Measurements from ENCODE around the gene BDH2.

DNA sequence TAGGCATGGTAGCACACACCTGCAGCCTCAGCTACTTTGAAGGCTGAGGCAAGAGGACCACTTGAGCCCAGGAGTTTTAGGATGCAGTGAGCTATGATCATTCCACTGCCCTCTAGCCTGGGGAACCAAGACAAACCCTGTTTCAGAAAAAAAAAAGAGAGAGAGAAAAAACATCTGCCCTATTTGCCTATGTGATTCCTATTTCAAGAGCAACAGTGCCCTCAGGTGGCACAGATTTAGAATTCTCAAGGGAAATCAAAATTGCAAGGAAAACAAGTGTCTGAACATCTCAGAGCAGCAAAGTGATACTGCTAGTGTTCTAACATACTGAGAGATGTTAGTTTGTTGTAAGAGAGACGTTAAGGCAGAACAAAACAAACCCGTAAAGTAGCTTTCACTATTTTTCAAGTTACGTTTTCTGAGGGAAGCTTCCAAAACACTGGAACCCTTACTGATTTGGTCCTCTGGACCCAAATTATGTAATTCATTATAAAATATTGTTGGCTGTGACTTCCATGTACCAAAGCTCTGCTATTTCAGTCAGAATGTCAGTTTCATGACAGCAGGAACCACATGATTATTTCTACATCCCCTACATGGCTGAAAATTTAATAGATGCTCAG is 7.9 kb downstream of the BDH2 start:
- TF ChIP-seq, protein P1, sequence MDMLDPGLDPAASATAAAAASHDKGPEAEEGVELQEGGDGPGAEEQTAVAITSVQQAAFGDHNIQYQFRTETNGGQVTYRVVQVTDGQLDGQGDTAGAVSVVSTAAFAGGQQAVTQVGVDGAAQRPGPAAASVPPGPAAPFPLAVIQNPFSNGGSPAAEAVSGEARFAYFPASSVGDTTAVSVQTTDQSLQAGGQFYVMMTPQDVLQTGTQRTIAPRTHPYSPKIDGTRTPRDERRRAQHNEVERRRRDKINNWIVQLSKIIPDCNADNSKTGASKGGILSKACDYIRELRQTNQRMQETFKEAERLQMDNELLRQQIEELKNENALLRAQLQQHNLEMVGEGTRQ (IDR thresholded peaks at IDR 0.05; ENCODE audit: low read depth, low read length) = no peak
- TF ChIP-seq POLR2A (IDR thresholded peaks at IDR 0.05; ENCODE audit: low read depth, low read length) (no peak), RFX5 (IDR thresholded peaks at IDR 0.05; ENCODE audit: low read depth, low read length) (no peak), MXI1 (IDR thresholded peaks at IDR 0.05; ENCODE audit: borderline replicate concordance, low read depth, low read length) (no peak), NFE2L2 (IDR thresholded peaks at IDR 0.05; ENCODE audit: low read depth, low read length) (no peak), FOS (IDR thresholded peaks at IDR 0.05; ENCODE audit: low read depth, low read length) (no peak), BHLHE40 (IDR thresholded peaks at IDR 0.05; ENCODE audit: low read depth, low read length) (no peak), RCOR1 (IDR thresholded peaks at IDR 0.05; ENCODE audit: insufficient replicate concordance, low read length) (no peak), CEBPB (IDR thresholded peaks at IDR 0.05; ENCODE audit: low read depth, low read length) (no peak), RAD21 (IDR thresholded peaks at IDR 0.05; ENCODE audit: low read length) (peak; percentile 88), MAFK (IDR thresholded peaks at IDR 0.05; ENCODE audit: low read depth, low read length) (no peak)
- TF ChIP-seq, protein P2, sequence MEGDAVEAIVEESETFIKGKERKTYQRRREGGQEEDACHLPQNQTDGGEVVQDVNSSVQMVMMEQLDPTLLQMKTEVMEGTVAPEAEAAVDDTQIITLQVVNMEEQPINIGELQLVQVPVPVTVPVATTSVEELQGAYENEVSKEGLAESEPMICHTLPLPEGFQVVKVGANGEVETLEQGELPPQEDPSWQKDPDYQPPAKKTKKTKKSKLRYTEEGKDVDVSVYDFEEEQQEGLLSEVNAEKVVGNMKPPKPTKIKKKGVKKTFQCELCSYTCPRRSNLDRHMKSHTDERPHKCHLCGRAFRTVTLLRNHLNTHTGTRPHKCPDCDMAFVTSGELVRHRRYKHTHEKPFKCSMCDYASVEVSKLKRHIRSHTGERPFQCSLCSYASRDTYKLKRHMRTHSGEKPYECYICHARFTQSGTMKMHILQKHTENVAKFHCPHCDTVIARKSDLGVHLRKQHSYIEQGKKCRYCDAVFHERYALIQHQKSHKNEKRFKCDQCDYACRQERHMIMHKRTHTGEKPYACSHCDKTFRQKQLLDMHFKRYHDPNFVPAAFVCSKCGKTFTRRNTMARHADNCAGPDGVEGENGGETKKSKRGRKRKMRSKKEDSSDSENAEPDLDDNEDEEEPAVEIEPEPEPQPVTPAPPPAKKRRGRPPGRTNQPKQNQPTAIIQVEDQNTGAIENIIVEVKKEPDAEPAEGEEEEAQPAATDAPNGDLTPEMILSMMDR (conservative IDR thresholded peaks at IDR 0.05; ENCODE audit: low read depth, low read length) = peak; percentile 85
- TF ChIP-seq, protein P3, sequence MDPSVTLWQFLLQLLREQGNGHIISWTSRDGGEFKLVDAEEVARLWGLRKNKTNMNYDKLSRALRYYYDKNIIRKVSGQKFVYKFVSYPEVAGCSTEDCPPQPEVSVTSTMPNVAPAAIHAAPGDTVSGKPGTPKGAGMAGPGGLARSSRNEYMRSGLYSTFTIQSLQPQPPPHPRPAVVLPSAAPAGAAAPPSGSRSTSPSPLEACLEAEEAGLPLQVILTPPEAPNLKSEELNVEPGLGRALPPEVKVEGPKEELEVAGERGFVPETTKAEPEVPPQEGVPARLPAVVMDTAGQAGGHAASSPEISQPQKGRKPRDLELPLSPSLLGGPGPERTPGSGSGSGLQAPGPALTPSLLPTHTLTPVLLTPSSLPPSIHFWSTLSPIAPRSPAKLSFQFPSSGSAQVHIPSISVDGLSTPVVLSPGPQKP (IDR thresholded peaks at IDR 0.05; ENCODE audit: borderline replicate concordance, low read depth, low read length) = no peak

Measured in IMR-90 (cell line).